Hippocampal formation (tissue), 2 donors: ENCODE results near the gene PPP2R3B.
A peak's percentile ranks its signal among the peaks of the same experiment; 100 is the strongest.
"Not testable (repeated sequence)": the region's sequence is repeated elsewhere in the genome, so short reads cannot be mapped to it uniquely, and the experiment has no call there.

Experiments used
- DNase-seq, 2 donors: peaks; one replicate each; lab custom pipeline; 2025; lab: John Stamatoyannopoulos, UW

Gene PPP2R3B

DNA sequence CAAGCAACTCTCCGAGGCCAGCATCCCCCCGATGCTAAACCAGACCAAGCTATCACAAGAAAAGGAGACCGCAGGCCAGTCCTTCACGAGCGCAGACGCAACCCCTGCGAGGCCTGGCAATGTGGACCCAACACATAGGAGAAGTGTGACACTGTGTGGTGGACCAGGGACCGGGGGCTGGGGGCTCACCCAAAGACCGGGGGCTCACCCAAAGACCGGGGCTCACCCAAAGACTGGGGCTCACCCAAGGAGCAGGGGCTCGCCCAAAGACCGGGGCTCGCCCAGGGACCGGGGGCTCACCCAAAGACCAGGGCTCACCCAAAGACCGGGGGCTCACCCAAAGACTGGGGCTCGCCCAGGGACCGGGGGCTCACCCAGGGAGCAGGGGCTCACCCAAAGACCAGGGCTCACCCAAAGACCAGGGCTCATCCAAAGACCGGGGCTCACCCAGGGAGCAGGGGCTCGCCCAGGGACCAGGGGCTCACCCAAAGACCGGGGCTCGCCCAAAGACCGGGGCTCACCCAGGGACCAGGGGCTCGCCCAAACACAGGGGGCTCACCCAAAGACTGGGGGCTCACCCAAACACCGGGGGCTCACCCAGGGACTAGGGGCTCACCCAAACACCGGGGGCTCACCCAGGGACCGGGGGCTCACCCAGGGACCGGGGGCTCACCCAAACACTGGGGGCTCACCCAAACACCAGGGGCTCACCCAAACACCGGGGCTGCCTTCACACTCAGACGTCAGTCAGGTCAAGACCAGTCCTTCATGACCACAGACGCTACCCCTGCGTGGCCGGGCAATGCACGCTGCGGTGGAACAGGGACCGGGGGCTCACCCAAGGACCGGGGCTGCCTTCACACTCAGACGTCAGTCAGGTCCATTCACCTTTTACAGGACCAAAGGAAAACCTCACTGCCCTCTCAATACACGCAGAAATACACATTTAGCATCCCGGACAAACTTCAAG, 32.9 kb downstream of the PPP2R3B start:
- DNase-seq, result no peak

DNA sequence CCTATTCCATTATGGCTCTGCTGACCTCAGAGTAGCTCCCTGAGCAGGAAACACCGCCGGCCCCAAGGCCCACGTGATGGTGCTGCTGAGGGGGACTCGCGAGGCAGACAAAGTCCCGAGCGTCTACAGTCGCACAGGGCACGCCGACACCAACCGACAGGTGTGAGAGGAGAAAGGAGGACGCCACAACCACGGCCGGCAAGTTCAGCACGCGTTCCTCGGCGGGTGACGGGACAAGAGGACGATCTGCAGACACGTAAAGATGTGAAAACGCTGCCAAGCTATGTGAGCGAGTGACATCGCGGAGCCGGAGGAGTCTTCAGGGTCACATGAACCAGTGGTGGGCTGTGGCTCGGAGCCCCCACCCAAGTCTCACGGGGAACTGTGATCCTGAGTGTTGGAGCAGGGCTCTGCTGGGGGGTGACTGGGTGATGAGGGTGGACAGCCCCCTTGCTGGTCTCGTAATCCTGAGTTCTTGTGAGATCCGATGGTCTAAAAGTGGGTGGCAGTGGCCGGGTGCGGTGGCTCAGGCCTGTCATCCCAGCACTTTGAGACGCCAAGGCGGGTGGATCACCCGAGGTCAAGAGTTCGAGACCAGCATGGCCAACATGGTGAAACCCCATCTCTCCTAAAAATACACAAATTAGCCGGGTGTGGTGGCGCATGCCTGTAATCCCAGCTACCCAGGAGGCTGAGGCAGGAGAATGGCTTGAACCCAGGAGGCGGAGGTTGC, 34.0 kb downstream of the PPP2R3B start:
- DNase-seq, result no peak

DNA sequence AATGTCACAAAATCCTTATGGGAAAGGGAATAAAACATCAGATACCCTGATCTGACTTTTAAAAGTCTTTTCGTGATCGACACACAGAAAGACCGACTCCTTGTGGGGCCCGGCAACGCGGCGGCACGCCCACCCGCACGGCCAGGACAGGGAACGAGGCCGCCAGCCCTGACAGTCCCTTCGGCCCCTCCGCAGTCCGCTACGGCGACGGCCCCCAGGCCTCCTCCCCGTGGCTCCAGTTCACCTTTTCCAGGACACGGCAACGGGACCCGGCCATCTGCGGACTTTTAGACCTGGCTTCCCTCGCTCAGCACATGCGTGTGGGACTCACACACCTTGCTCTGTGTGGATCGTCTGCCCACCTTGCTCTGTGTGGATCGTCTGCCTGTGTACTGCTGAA, 34.5 kb downstream of the PPP2R3B start:
- DNase-seq, result no peak

DNA sequence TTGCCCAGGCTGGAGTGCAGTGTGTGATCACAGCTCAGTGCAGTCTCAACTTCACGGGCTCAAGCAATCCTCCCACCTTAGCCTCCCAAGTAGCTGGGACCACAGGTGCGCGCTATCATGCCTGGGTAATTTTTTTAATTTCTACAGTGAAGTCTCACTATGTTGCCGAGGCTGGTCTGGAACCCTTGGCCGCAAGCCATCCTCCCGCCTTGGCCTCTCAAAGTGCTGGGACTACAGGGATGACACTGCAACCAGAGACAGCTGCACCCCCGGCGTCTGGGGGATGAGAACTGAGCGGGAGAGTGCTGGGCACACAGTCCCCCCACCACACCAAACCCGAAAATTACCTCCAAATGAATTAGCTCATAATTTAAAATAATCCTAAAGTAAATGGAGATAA, 35.0 kb downstream of the PPP2R3B start:
- DNase-seq, result no peak

DNA sequence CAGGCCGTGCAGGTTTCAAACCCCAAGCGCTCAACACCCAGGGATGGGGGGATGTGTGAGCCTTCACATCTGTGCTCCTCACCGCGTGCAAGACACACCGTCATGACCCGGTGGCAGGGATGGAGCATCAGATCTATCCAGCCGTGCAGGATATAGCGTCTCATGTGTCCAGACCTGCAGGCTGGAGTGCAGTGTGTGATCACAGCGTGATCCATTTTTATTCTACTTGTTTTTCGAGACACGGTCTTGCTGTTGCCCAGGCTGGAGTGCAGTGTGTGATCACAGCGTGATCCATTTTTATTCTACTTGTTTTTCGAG, 35.4 kb downstream of the PPP2R3B start:
- not testable (repeated sequence) for DNase-seq

DNA sequence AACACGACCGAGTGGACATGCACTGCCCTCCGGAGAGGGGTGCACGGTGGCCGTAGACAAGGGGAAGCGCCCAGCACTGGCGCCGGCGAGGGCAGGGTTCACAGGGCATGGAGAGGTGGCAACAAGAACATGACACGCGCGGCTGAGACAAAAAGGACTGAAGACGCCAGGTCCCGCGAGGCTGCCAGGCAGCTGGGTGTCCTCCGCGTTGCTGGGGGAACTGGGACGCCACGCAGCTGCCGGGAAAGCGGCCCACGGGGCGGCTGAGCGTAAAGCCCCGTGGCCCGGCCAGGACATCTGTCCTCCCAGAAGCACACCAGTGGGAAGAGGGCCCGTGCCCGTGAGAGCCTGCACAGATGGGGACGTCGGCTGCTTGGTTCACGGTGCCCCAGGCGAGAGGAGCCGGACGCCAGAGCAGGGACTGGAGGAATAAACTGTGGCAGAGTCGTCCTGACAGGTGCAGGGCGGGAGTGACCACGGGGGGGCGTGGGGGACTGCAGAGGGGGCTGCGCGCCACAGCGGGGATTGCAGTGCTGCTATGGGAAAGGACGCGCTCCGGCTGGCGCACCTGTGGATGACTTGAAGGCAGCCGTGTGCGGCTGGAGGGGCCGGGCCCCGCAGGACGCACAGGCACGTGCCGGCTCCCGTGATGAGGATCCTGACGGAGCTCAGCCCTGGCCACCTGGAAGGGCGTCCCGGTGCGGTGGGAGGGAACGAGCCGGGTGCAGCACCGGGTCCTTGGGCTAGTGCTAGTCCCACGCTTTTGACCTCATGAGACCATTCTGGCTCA, 36.0 kb downstream of the PPP2R3B start:
- peak in 1 of 2 donors; percentile 23 for DNase-seq

DNA sequence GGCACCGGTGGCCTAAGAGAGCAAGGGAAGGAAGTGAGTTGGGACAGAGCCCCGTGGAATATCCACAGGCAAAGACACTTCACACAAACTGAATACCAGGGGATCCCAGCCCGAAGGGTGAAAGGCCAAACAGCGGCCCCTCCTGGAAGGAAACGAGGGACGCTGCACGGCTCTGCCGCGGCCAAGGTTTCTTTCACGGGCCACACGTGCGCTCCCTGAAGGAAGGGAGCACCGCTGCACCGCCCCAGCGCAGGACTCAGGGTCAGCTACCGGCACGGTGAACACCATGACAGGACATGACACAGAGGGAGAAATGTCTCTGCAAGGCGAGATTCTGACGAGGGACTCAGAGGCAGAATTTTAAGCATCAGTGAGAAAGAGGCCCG, 36.6 kb downstream of the PPP2R3B start:
- DNase-seq, result no peak

DNA sequence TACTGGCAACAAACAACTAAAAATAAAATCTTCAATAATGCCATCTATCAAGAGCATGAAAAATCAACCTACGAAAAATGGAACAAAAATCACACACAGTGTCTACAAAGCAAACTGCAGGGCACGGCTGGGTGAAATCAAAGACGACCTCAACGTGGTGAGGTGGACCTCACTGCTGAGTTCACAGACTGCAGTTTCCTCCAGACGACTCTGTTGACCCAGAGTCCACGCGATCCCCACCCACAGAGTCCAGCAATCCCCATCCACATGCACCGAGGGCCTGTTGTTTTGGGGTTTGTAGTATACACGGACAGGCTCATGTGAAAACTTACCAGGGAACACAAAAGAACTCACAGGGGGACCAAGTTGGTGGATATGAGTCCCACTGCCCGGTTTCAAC, 37.0 kb downstream of the PPP2R3B start:
- DNase-seq, result no peak

DNA sequence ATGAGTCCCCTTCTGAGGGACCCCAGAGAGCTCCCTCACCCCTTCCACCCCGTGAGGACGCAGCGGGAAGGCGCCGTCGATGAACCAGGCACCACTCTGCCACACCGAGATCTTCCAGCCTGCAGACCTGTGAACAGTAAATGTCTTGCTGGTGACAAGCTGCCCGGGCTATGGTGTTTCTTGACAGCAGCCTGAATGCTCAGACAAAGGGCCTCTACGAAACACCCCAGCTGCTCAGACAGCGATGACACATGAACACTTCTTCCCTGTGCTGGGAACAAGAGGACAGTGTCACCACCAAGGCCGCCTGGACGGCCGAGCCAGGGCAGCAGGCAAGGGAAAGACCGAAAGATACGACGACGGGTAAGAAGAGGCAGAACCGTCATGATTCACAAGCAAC, 37.5 kb downstream of the PPP2R3B start:
- peak; percentile 30 to 63 for DNase-seq

DNA sequence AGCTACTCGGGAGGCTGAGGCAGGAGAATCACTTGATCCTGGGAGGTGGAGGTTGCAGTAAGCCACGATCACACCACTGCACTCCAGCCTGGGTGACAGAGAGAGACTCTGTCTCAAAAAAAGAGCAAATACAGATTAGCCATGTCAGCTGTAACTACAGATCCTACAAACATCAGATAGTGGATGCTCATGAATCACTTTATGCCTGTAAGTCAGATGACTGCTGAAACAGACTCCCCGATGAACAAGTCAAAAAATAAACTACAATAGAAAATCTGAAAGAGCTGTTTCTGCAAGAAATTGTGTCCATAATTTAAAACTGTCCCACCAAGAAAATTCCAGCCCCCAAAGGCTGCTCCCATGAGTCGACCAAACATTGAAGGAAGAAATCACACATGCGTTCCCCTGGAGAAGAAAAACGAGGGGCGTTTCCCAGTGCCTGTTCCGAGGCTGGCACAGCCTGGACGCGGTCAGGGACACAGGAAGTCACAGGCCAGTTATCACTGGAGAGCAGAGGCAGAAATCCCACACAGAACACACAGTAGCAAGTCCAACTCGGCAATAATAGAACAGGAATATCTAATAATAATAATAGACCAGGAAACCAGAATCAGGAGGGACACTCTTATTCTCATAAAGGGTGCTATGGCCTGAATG, 38.1 kb downstream of the PPP2R3B start:
- DNase-seq, result no peak

DNA sequence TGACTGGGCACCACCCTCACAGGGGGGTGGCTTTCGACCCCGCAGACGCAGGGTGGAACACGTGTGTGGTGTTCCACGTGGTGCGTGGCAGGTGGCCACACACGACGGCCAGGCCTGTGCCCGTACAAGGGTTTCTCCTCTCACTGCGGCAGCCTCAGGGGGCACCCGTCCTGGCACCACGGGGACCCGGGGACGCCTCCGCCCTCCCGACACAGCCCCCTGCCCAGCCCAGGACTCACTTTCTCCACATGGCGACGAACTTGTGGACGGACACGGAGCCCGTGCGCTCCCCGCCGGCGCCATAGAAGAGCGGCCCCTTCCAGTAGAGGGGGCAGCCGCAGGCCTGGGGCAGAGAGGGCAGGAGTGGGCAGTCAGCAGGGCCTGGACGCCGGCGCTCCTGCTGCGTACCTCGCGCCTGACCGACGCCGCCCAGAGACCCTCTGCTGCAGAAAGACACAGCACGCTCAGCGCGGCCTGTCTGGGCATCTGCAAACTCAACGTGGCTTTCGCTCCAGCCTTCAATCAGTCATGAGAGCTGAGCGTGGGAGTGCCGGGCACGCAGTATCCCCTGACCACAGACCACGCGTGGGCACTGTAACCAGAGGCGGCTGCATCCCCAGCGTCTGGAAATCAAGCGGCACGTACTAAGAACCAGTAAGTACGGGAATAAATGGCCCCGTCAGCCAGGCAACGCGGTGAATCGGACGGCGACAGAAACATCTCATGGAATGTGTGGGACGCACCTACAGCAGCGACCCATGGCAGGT, 39.2 kb downstream of the PPP2R3B start:
- DNase-seq, result no peak

DNA sequence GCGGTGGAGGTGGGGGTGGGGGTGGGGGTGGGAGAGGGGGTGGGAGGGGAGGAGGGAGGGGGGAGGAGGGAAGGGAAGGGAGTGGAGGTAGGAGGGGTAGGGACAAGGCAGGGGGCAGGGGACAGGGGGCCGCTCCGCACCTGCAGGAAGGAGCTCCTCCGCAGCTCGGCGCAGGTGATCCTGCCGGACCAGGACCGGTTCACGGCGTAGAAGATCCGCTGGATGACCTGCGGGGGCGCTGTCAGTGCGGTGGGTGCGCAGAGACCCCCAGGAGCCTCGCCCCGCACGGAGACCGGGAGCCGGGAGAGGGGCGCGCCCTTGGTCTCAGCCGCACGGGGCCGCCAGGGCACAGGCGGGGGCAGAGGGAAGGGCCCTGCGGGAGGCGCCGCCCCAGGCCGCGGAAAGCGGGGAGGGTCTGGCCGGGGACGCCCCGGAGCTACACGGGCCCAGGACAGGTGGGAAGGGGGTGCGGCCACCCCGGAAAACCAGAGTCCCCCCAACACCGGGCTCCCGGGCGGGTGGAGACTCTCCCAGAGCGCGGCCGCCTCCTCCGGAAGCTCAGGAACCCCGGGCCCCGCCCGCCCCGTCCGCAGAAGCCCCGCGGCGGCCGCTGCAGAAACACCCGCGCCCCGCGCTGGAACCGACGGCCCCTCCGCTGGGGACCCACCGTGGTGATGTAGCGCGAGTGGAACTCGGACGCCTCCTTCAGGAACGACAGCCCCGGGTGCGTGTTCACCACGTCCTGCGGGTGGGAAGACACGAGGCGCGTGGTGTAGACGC, 40.5 kb downstream of the PPP2R3B start:
- DNase-seq, result no peak

DNA sequence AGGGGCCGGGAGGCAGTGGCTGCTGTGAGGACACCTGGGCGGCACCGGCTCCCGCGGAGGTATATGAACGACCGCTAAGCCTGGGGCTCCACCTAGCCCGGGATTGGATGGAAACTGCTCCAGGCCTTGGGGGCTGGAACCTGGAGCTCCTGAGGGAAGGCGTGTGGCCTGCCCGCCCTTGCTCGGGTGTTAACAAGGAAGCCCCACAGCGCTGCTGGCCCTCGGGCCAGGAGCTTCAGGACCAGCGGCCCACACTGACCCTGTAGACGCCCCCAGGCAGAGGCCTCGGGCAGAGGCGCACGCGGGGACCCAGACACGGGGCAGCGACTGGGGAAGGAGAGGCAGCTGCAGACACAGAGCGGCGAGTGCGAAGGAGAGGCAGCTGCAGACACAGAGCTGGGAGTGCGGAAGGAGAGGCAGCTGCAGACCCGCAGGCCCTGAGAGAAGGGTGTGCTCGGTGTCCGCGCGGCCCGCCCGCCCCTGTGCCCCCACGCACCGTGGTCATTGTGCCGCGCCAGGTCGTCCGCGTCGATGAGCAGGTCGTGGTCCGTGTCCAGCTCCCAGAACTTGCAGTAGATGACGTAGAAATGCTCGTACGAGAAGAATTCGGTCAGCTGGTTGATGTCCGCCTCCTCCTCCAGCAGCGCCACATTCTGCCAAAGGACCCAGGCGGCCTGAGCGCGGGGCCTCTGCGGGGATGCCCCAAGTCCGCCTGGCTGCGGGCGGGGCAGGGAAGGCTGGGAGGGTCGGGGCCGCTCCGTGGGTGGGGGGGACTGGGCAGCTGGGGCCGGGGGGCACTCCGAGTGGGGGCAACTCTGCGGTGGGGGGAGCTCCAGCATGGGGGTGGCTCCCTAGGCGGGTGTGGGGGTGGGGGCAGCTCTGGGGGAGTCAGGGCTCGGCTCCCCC, 41.4 kb downstream of the PPP2R3B start:
- no peak for DNase-seq

DNA sequence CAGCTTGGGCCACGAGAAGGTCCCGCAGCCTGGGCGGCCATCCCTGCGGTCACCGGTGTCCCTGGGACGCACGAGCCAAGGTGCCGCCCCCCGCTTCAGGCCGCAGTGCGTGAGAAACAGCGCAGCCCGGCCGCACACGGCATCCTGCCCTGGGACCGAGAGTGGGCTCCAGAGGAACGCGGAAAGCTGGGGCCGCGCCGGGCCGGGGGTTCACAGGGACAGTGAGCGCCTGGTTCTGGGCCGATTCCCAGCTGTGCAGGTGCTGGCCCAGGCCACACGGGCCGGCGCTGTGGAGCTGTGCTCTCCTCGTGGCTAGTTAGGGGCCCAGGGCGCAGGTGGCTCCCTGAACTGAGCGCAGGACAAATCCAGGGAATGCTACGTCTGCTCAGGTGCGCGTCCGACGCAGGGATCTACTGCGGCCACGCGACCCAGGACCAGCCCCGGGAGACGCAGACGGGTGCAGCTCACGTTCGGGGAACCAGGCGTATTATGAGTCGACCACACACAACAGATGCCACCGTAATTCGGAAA, 42.3 kb downstream of the PPP2R3B start:
- no peak for DNase-seq

DNA sequence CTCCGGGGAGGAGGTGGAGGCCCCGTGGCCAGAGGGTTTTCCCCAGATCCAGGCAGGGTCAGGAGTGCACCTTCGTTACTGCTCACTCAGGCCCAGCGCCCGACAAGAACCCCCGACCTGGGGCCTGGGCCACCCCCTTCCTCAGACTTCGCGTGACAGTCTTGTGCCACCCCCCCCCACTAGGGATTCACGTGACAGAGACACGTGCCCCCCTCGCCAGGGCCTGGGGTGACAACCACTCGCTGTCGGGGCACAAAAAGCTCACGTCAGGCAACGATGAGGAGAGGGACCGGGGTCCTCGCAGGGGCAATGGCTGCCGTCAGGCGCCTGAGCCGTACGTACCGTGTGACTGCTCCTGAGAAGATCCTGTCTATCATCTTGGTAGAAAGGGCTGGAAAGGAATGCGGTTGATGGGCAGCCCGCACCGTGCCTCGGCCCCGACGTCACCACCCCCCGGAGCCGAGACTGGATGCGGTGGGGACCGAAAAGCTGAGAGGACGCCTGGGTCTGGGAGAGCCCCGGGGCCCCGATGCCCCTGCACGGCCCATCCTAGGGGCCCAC, 45.1 kb downstream of the PPP2R3B start:
- no peak for DNase-seq

DNA sequence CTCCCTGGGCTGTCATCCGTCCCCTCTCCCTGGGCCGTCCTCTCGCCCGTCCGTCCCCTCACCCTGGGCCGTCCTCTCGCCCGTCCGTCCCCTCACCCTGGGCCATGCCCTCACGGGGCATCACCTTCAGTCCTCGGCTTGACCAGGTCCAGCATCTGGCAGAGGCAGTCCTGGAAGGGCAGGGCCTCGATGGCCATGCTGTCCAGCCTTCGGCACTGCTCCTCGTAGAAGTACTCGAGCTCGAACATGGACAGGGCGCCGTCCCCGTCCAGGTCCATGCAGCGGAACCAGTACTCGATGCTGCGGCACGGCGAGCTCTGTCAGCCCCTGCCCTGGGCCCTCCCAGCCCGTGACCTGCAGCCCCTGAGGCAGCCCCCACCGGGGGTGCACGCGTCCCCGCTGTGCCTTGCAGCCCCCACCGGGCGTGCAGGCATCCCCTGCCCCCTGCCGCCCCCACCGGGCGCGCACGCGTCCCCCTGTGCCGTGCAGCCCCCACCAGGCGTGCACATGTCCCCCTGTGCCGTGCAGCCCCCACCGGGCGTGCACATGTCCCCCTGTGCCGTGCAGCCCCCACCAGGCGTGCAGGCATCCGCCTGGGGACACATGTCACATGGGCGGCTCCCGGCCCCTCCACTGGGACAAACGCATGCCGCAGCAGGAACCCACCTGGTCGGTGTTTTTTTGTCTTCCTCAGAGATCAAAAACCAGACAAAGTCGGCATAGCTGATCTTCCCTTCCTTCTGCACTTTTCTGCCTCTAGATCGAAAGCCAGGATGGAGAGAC, 45.9 kb downstream of the PPP2R3B start:
- DNase-seq, result no peak

DNA sequence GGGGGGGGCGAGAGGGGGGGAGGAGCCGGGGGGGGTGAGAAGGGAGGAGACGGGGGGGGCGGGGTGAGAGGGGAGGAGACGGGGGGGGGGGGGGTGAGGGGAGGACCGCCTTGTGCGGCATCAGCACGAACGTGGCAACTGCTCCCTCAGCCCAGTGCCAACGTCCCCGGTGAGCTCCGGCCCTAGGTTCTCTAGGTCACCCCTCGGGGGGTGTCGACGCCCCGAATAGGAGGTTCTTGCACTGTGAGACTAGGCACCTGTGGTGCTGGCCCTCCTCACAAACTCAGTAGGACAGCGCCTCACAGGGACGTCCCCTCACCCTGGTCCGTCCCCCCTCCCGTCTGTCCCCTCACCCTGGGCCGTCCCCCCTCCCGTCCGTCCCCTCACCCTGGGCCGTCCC, 46.6 kb downstream of the PPP2R3B start:
- DNase-seq, result no peak

DNA sequence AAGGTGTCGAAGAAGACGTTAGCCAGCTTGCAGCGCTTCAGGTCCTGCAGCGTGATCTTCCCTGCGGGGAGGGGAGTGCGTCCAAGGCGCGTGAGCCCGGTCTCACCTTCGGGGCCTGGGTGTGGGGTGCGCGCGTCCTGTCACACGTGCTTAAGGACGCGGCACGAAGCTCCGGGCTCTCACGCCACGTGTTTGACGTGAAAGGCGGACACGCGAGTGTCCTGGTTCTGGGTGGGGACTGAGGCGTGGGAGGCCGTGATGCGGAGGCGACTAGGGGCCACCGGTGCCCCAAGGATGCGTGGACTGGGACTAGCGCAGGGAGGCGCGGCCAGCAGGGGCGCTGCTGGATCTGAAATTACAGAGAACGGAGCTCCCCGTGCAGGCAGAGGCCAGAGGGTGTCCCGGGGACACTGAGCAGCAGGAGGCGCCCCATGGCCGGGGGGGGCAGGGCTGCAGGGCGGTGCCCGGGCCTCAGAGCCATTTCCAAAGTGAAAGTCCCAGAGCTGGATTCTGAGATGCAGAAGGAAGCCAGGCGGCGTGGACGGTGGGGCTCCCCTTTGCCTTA, 47.8 kb downstream of the PPP2R3B start:
- no peak for DNase-seq
